Peyer's patch (tissue), 4 donors: ENCODE data around the gene METTL4.

ENCODE experiments used
- CTCF ChIP-seq, 6 experiments: fragments of 450-650 bp in 4 of 6; fragments of 200-600 bp in 2 of 6; sonication (generic) in 1 of 6; IDR thresholded peaks; one replicate each; pipeline ENCODE4 v1.5.1; 2017 to 2019; ENCODE audit warnings: antibody characterized with exemption in 6 of 6, mild to moderate bottlenecking in 3 of 6, moderate library complexity in 1 of 6
- POLR2A ChIP-seq, 2 donors: fragments of 450-650 bp; IDR thresholded peaks; one replicate each; pipeline ENCODE4 v1.5.1; 2017; ENCODE audit warnings: antibody characterized with exemption in 2 of 2, mild to moderate bottlenecking in 2 of 2, moderate library complexity in 2 of 2

GRCh38 chr18:2536063-2536462 lies 35.2 kb downstream of the METTL4 start:
- TF ChIP-seq CTCF (IDR thresholded peaks at IDR 0.05) (no peak), POLR2A (IDR thresholded peaks at IDR 0.05) (no peak)
